Calu3 (cell line): ENCODE measurements around the gene MLIP. TPM values are rescaled to one million over a fixed set of nuclear protein-coding genes. Genes with fewer than 3 reads are reported as not detected.

ENCODE experiments used
- BruUV-seq: library from RNA; stranded (reverse); fragments of 400-500 nt; replicated peaks from 2 replicates; lab custom pipeline; 2021; lab: Mats Ljungman, UMichigan
- CTCF ChIA-PET: fragments of 300-600 bp; sonication (Branson Sonifier 250); formaldehyde crosslinking; loops from one replicate; lab custom pipeline; 2022; ENCODE audit warnings: antibody characterized with exemption; lab: Charles Lee
- DNase-seq: peaks from one replicate; pipeline ENCODE4 v3.0.0; 2022
- H3K27ac Mint-ChIP-seq: one replicate; pipeline ENCODE4 v1.8.0; 2022; ENCODE audit warnings: mixed read lengths; ENCODE audit not compliant: unreplicated experiment
- H3K27me3 Mint-ChIP-seq: one replicate; pipeline ENCODE4 v1.8.0; 2022; ENCODE audit warnings: mixed read lengths; ENCODE audit not compliant: unreplicated experiment
- H3K36me3 Mint-ChIP-seq: one replicate; pipeline ENCODE4 v1.8.0; 2022; ENCODE audit warnings: mild to moderate bottlenecking, moderate library complexity, mixed read lengths; ENCODE audit not compliant: insufficient read depth, unreplicated experiment
- H3K4me1 Mint-ChIP-seq: one replicate; pipeline ENCODE4 v1.8.0; 2022; ENCODE audit warnings: mild to moderate bottlenecking, low read depth, mixed read lengths; ENCODE audit not compliant: unreplicated experiment
- H3K4me3 Mint-ChIP-seq: one replicate; pipeline ENCODE4 v1.8.0; 2022; ENCODE audit warnings: mild to moderate bottlenecking, low read depth, moderate library complexity, mixed read lengths; ENCODE audit not compliant: unreplicated experiment
- H3K9me3 Mint-ChIP-seq: one replicate; pipeline ENCODE4 v1.8.0; 2022; ENCODE audit warnings: low read depth, mixed read lengths; ENCODE audit not compliant: unreplicated experiment
- CTCF ChIP-seq: fragments of 200-600 bp; IDR thresholded peaks from one replicate; pipeline ENCODE4 v1.8.0; 2022; ENCODE audit warnings: antibody characterized with exemption; ENCODE audit not compliant: unreplicated experiment
- intact Hi-C: fragments of 100-400 bp; cut with micrococcal nuclease; formaldehyde crosslinking; loops from one replicate; pipeline ENCODE4 v1.10.0; 2022; ENCODE audit not compliant: unreplicated experiment
- total RNA-seq: library from RNA; stranded (reverse); gene quantifications from 2 replicates; pipeline ENCODE4 v1.2.3, GENCODE V29; 2022

MLIP gene
- total RNA-seq, 1 experiment from 2014 or later: 1.4 TPM

- Mint-ChIP-seq H3K27me3 (no peaks in the 10 kb centered on the region), H3K36me3 (no peaks in the 10 kb centered on the region), H3K4me1 (peaks cover 9% of the 10 kb centered on the region), H3K27ac (no peak overlapping the region), H3K4me3 (no peak overlapping the region), H3K9me3 (peaks cover 3% of the 10 kb centered on the region)
- intact Hi-C loops: no loop called here
- no peak for TF ChIP-seq CTCF
- CTCF ChIA-PET: no interaction called here
- BruUV-seq: no TSS peak
- DNase-seq: no peak
These were observed 18.9 kb downstream of the MLIP start for GRCh38 chr6:54130179-54130578.

- CTCF ChIA-PET: interaction anchor here (0.7 kb wide), 1 partner anchor 115 kb away, joined by 3 read pairs; no protein-coding TSS in a partner anchor
- TF ChIP-seq CTCF: no peak
These were observed 21.3 kb downstream of the MLIP start for GRCh38 chr6:54132587-54132986.

GRCh38 chr6:54133186-54133585 lies 21.9 kb downstream of the MLIP start:
- Mint-ChIP-seq H3K27ac (no peak overlapping the region), H3K27me3 (no peaks in the 10 kb centered on the region), H3K4me3 (no peak overlapping the region), H3K9me3 (peaks cover 3% of the 10 kb centered on the region), H3K36me3 (no peaks in the 10 kb centered on the region), H3K4me1 (peaks cover 36% of the 10 kb centered on the region)
- CTCF ChIA-PET: no interaction called here
- intact Hi-C loops: no loop called here
- no peak for DNase-seq
- BruUV-seq: no TSS peak
- no peak for TF ChIP-seq CTCF

More at GRCh38 chr6:54132587-54132986, 21.3 kb downstream of the MLIP start:
- H3K27ac Mint-ChIP-seq: no peak overlapping the region
- H3K36me3 Mint-ChIP-seq: no peaks in the 10 kb centered on the region
- H3K9me3 Mint-ChIP-seq: peaks cover 3% of the 10 kb centered on the region
- no peak overlapping the region for H3K4me3 Mint-ChIP-seq
- BruUV-seq: no TSS peak
- H3K27me3 Mint-ChIP-seq: no peaks in the 10 kb centered on the region
- intact Hi-C loops: no loop called here
- H3K4me1 Mint-ChIP-seq: peaks cover 30% of the 10 kb centered on the region
- no peak for DNase-seq

GRCh38 chr6:54134935-54135334 lies 23.7 kb downstream of the MLIP start:
- CTCF ChIA-PET: no interaction called here
- no peak for DNase-seq
- no TSS peak for BruUV-seq
- Mint-ChIP-seq H3K36me3 (no peaks in the 10 kb centered on the region), H3K27me3 (no peaks in the 10 kb centered on the region), H3K4me3 (no peak overlapping the region), H3K4me1 (peaks cover 38% of the 10 kb centered on the region), H3K27ac (no peak overlapping the region), H3K9me3 (peaks cover 3% of the 10 kb centered on the region)
- intact Hi-C loops: loop anchor here (5.0 kb wide), 1 partner anchor 153 kb away; no protein-coding TSS in a partner anchor
- no peak for TF ChIP-seq CTCF
